AG04450 (cell line): ENCODE data around the gene HK1. TPM values are rescaled to one million over a fixed set of nuclear protein-coding genes. Genes with fewer than 3 reads are reported as not detected.

ENCODE experiments used
- CTCF ChIA-PET: fragments of 300-600, 350-600 bp; formaldehyde crosslinking; extraction: SDS; loops from one replicate; lab custom pipeline; 2022; ENCODE audit warnings: antibody characterized with exemption, inconsistent platforms; lab: Charles Lee
- POLR2A ChIA-PET: fragments of 350-600 bp; formaldehyde crosslinking; extraction: SDS; loops from one replicate; lab custom pipeline; 2021; ENCODE audit warnings: antibody characterized with exemption, inconsistent platforms; lab: Yijun Ruan, JAX
- DNase-seq: peaks from one replicate; pipeline ENCODE4 v3.0.0-alpha.2; 2011; ENCODE audit warnings: low read depth, low spot score
- H3K27ac ChIP-seq: one replicate; pipeline ENCODE4 v1.5.1; 2012; ENCODE audit warnings: low read depth, low read length, control low read depth
- H3K27me3 ChIP-seq: one replicate; pipeline ENCODE4 v1.6.0; 2012; ENCODE audit warnings: low read length; ENCODE audit not compliant: control insufficient read depth, insufficient read depth
- H3K4me3 ChIP-seq: 2 replicates; pipeline ENCODE4 v1.5.1; 2011; ENCODE audit warnings: mild to moderate bottlenecking, low read depth, low read length, control low read depth
- H3K9me3 ChIP-seq: 2 replicates; pipeline ENCODE4 v1.5.1; 2012; ENCODE audit warnings: low read length; ENCODE audit not compliant: control insufficient read depth, insufficient read depth
- CTCF ChIP-seq: IDR thresholded peaks from 2 replicates; pipeline ENCODE4 v1.5.1; 2011; ENCODE audit warnings: low read depth, low read length, control low read depth, inconsistent platforms
- polyA plus RNA-seq: library from polyadenylated mRNA; depleted of rRNA; stranded (reverse); fragments of >200 nt; gene quantifications from 2 replicates; pipeline ENCODE4 v1.2.3, GENCODE V29; 2011

HK1 gene
- polyA plus RNA-seq, 1 experiment, result 31.9 TPM

- CTCF ChIA-PET, result no interaction called here
- Histone ChIP-seq H3K4me3 (no peak overlapping the region), H3K27me3 (no peaks in the 10 kb centered on the region), H3K9me3 (no peaks in the 10 kb centered on the region; the same call in 1 of the 2 replicates), H3K27ac (no peak overlapping the region)
- no peak for DNase-seq
- POLR2A ChIA-PET, result no interaction called here
- TF ChIP-seq CTCF, result no peak
Measured at GRCh38 chr10:69405221-69405620, 126.9 kb downstream of the HK1 start.

- Histone ChIP-seq H3K9me3 (no peaks in the 10 kb centered on the region; the same call in 1 of the 2 replicates), H3K27me3 (no peaks in the 10 kb centered on the region), H3K4me3 (no peak overlapping the region), H3K27ac (no peak overlapping the region)
- ChIA-PET POLR2A (no interaction called here), CTCF (interaction anchor here (1.0 to 1.4 kb wide), 5 partner anchors 14 to 168 kb away, joined by 3 to 5 read pairs (median 4); no protein-coding TSS in a partner anchor)
- no peak for TF ChIP-seq CTCF
- DNase-seq, result no peak
Measured at GRCh38 chr10:69406302-69406811, 128.1 kb downstream of the HK1 start.

- POLR2A ChIA-PET, result no interaction called here
- Histone ChIP-seq H3K27me3 (no peaks in the 10 kb centered on the region), H3K27ac (no peak overlapping the region), H3K9me3 (no peaks in the 10 kb centered on the region; the same call in 1 of the 2 replicates), H3K4me3 (no peak overlapping the region)
- DNase-seq, result no peak
- TF ChIP-seq CTCF, result no peak
- CTCF ChIA-PET, result interaction anchor here (0.9 to 2.0 kb wide), 11 partner anchors 9 to 169 kb away, joined by 3 to 17 read pairs (median 5); partner anchors contain the start of gene TACR2
Measured at GRCh38 chr10:69406816-69407580, 128.7 kb downstream of the HK1 start.

GRCh38 chr10:69407621-69408301 is 129.5 kb downstream of the HK1 start:
- CTCF ChIA-PET, result interaction anchor here (0.5 to 2.0 kb wide), 32 partner anchors 8 to 506 kb away, joined by 3 to 17 read pairs (median 4); partner anchors contain the start of gene TACR2
- POLR2A ChIA-PET, result interaction anchor here (1.0 kb wide), 1 partner anchor 14 kb away, joined by 3 read pairs; no protein-coding TSS in a partner anchor
- H3K9me3 ChIP-seq, result no peaks in the 10 kb centered on the region; the same call in 1 of the 2 replicates
- no peak; the same call in 1 of the 2 replicates for TF ChIP-seq CTCF
- H3K4me3 ChIP-seq, result no peak overlapping the region
- H3K27ac ChIP-seq, result no peak overlapping the region
- no peaks in the 10 kb centered on the region for H3K27me3 ChIP-seq
- DNase-seq, result no peak
